Liver (tissue), 3 donors: ENCODE results near the gene KCNMA1.
A peak's percentile ranks its signal among the peaks of the same experiment; 100 is the strongest.

ENCODE experiments used
- CTCF ChIP-seq: fragments of 150-350 bp; IDR thresholded peaks from 2 replicates; pipeline ENCODE4 v1.5.1; 2017; ENCODE audit warnings: improper control_type of control experiment, low read depth, low read length; ENCODE audit not compliant: missing input control
- NR2F2 ChIP-seq: IDR thresholded peaks from 2 replicates; pipeline ENCODE4 v1.6.1; 2016; ENCODE audit warnings: antibody characterized with exemption
- RAD21 ChIP-seq, 2 donors: IDR thresholded peaks; 2 replicates each; pipeline ENCODE4 v1.6.1; 2016; ENCODE audit warnings: antibody characterized with exemption in 2 of 2, mild to moderate bottlenecking in 2 of 2
- YY1 ChIP-seq: IDR thresholded peaks from 2 replicates; pipeline ENCODE4 v1.6.1; 2016; ENCODE audit warnings: antibody characterized with exemption, mild to moderate bottlenecking
- donor health status: healthy.
- donor health status: healthy.

GRCh38 chr10:77251297-77252013 lies 386.2 kb downstream of the KCNMA1 start:
- TF ChIP-seq YY1: no peak
- peak; percentile 63 for TF ChIP-seq CTCF
- TF ChIP-seq NR2F2: no peak
- peak; percentile 83 to 84 for TF ChIP-seq RAD21 (IDR thresholded peaks at IDR 0.05)
